Measurements from ENCODE around the gene ZNF768. TPM values are rescaled to one million over a fixed set of nuclear protein-coding genes. Genes with fewer than 3 reads are reported as not detected.
"Not testable (repeated sequence)": the region's sequence is repeated elsewhere in the genome, so short reads cannot be mapped to it uniquely, and the experiment has no call there.

The ZNF768 gene
- total and polyA plus RNA-seq, 2 donors (not counting 1 experiment from before 2014, with no cell fraction given): 8.2 to 23.9 TPM

GRCh38 chr16:30524575-30525568, 1.5 kb downstream of the ZNF768 start:
- H3K9me3 ChIP-seq (ENCODE audit: control insufficient read depth, insufficient read depth, low read depth, low read length): no peaks in the 10 kb centered on the region
- H3K79me2 ChIP-seq (ENCODE audit: control insufficient read depth, insufficient read depth, low read length): no peaks in the 10 kb centered on the region
- no peak for DNase-seq (ENCODE audit: low read depth in 2 of 2)
- H3K27ac ChIP-seq (ENCODE audit: insufficient read depth, low read length): no peak overlapping the region
- H3K9ac ChIP-seq (ENCODE audit: insufficient read depth, low read length): no peak overlapping the region
- TF ChIP-seq EZH2 (IDR thresholded peaks at IDR 0.05; ENCODE audit: low read length, missing control alignments): no peak
- no peak for TF ChIP-seq CTCF (conservative IDR thresholded peaks at IDR 0.05 in 1 of 2, IDR thresholded peaks at IDR 0.05 in 1 of 2; ENCODE audit: low read depth in 1 of 2, low read length in 2 of 2)
- H3K4me3 ChIP-seq (replicated peaks in 1 of 4; ENCODE audit: control extremely low read depth in 1 of 4, insufficient read depth in 1 of 4, low read depth in 3 of 4, low read length in 4 of 4): no peak overlapping the region
- H3K4me1 ChIP-seq (ENCODE audit: control insufficient read depth, extremely low read depth, insufficient read depth, low read length): peaks cover 3% of the 10 kb centered on the region
- H3K27me3 ChIP-seq (ENCODE audit: control insufficient read depth, insufficient read depth, low read length): no peaks in the 10 kb centered on the region
- peaks cover 7% of the 10 kb centered on the region for H3K36me3 ChIP-seq (ENCODE audit: control insufficient read depth, insufficient read depth, low read length)
- H4K20me1 ChIP-seq (ENCODE audit: control insufficient read depth, extremely low read depth, insufficient read depth, low read length): no peaks in the 10 kb centered on the region
- no peak overlapping the region for H2AFZ ChIP-seq (ENCODE audit: low read length)
- no peak overlapping the region for H3K4me2 ChIP-seq (ENCODE audit: extremely low read depth, insufficient read depth, low read length)

GRCh38 chr16:30523768-30524574, 2.4 kb downstream of the ZNF768 start:
- Histone ChIP-seq H3K27me3 (ENCODE audit: control insufficient read depth, insufficient read depth, low read length) (no peaks in the 10 kb centered on the region), H3K4me3 (replicated peaks in 1 of 4; ENCODE audit: control extremely low read depth in 1 of 4, insufficient read depth in 1 of 4, low read depth in 3 of 4, low read length in 4 of 4) (no peak overlapping the region), H2AFZ (ENCODE audit: low read length) (no peak overlapping the region), H3K9me3 (ENCODE audit: control insufficient read depth, insufficient read depth, low read depth, low read length) (no peaks in the 10 kb centered on the region), H3K36me3 (ENCODE audit: control insufficient read depth, insufficient read depth, low read length) (peaks cover 7% of the 10 kb centered on the region), H3K9ac (ENCODE audit: insufficient read depth, low read length) (no peak overlapping the region), H3K27ac (ENCODE audit: insufficient read depth, low read length) (no peak overlapping the region), H4K20me1 (ENCODE audit: control insufficient read depth, extremely low read depth, insufficient read depth, low read length) (no peaks in the 10 kb centered on the region), H3K4me1 (ENCODE audit: control insufficient read depth, extremely low read depth, insufficient read depth, low read length) (peaks cover 3% of the 10 kb centered on the region), H3K4me2 (ENCODE audit: extremely low read depth, insufficient read depth, low read length) (no peak overlapping the region), H3K79me2 (ENCODE audit: control insufficient read depth, insufficient read depth, low read length) (no peaks in the 10 kb centered on the region)
- DNase-seq (ENCODE audit: low read depth in 2 of 2): peak in 1 of 2 donors; percentile 26
- TF ChIP-seq CTCF (conservative IDR thresholded peaks at IDR 0.05 in 1 of 2, IDR thresholded peaks at IDR 0.05 in 1 of 2; ENCODE audit: low read depth in 1 of 2, low read length in 2 of 2) (no peak), EZH2 (IDR thresholded peaks at IDR 0.05; ENCODE audit: low read length, missing control alignments) (no peak)

GRCh38 chr16:30522702-30523463, 3.5 kb downstream of the ZNF768 start:
- not testable (repeated sequence) for H3K27ac ChIP-seq (ENCODE audit: insufficient read depth, low read length); H3K79me2 ChIP-seq (ENCODE audit: control insufficient read depth, insufficient read depth, low read length); H3K27me3 ChIP-seq (ENCODE audit: control insufficient read depth, insufficient read depth, low read length); DNase-seq (ENCODE audit: low read depth in 2 of 2); H2AFZ ChIP-seq (ENCODE audit: low read length); H3K9me3 ChIP-seq (ENCODE audit: control insufficient read depth, insufficient read depth, low read depth, low read length); H3K36me3 ChIP-seq (ENCODE audit: control insufficient read depth, insufficient read depth, low read length); H3K4me2 ChIP-seq (ENCODE audit: extremely low read depth, insufficient read depth, low read length); H3K4me3 ChIP-seq (replicated peaks in 1 of 4; ENCODE audit: control extremely low read depth in 1 of 4, insufficient read depth in 1 of 4, low read depth in 3 of 4, low read length in 4 of 4); H3K4me1 ChIP-seq (ENCODE audit: control insufficient read depth, extremely low read depth, insufficient read depth, low read length); H4K20me1 ChIP-seq (ENCODE audit: control insufficient read depth, extremely low read depth, insufficient read depth, low read length); H3K9ac ChIP-seq (ENCODE audit: insufficient read depth, low read length)
